H9 (cell line): ENCODE data around the gene DIS3L2. TPM values are rescaled to one million over a fixed set of nuclear protein-coding genes. Genes with fewer than 3 reads are reported as not detected.

ENCODE experiments used
- DNase-seq: peaks from one replicate; pipeline ENCODE4 v3.0.0-alpha.2; 2017
- H2AFZ ChIP-seq: one replicate; pipeline ENCODE4 v1.6.1; 2013; ENCODE audit warnings: mild to moderate bottlenecking, low read length, control low read depth, moderate library complexity
- H2AK5ac ChIP-seq: 2 replicates; pipeline ENCODE4 v1.6.1; 2013; ENCODE audit warnings: low read length, control low read depth, mixed read lengths; ENCODE audit not compliant: insufficient read length
- H2BK120ac ChIP-seq: one replicate; pipeline ENCODE4 v1.6.1; 2013; ENCODE audit warnings: low read depth, mild to moderate bottlenecking, low read length, control low read depth, inconsistent platforms; ENCODE audit not compliant: poor library complexity, severe bottlenecking
- H2BK12ac ChIP-seq: 2 replicates; pipeline ENCODE4 v1.6.1; 2013; ENCODE audit warnings: low read length, control low read depth, mixed read lengths, low read depth; ENCODE audit not compliant: insufficient read length
- H2BK15ac ChIP-seq: 2 replicates; pipeline ENCODE4 v1.6.1; 2013; ENCODE audit warnings: low read depth, low read length, control low read depth
- H2BK20ac ChIP-seq: one replicate; pipeline ENCODE4 v1.6.1; 2013; ENCODE audit warnings: low read depth, mild to moderate bottlenecking, low read length, control low read depth, inconsistent platforms; ENCODE audit not compliant: poor library complexity, severe bottlenecking
- H2BK5ac ChIP-seq: 2 replicates; pipeline ENCODE4 v1.6.1; 2013; ENCODE audit warnings: low read length, control low read depth, mixed read lengths; ENCODE audit not compliant: insufficient read length
- H3K14ac ChIP-seq: 2 replicates; pipeline ENCODE4 v1.6.1; 2013; ENCODE audit warnings: low read length, control low read depth; ENCODE audit not compliant: insufficient read depth
- H3K18ac ChIP-seq: 2 replicates; pipeline ENCODE4 v1.6.1; 2013; ENCODE audit warnings: low read depth, mild to moderate bottlenecking, mixed read lengths, low read length, control low read depth; ENCODE audit not compliant: insufficient read length
- H3K23ac ChIP-seq: 2 replicates; pipeline ENCODE4 v1.6.1; 2013; ENCODE audit warnings: low read length, control low read depth, mixed read lengths, low read depth; ENCODE audit not compliant: insufficient read length
- H3K23me2 ChIP-seq: 2 replicates; pipeline ENCODE4 v1.6.1; 2013; ENCODE audit warnings: low read depth, mild to moderate bottlenecking, mixed read lengths, low read length, control low read depth; ENCODE audit not compliant: insufficient read length, poor library complexity, severe bottlenecking
- H3K27ac ChIP-seq: 2 replicates; pipeline ENCODE4 v1.5.1; 2013; ENCODE audit warnings: low read length, control low read depth, mixed read lengths, low read depth; ENCODE audit not compliant: insufficient read length
- H3K27me3 ChIP-seq: 2 replicates; pipeline ENCODE4 v1.6.1; 2013; ENCODE audit warnings: low read length, control low read depth, inconsistent platforms; ENCODE audit not compliant: insufficient read depth
- H3K4ac ChIP-seq: 2 replicates; pipeline ENCODE4 v1.6.1; 2013; ENCODE audit warnings: low read depth, mild to moderate bottlenecking, control low read depth, inconsistent platforms, low read length, moderate library complexity
- H3K4me1 ChIP-seq: 2 replicates; pipeline ENCODE4 v1.6.1; 2013; ENCODE audit warnings: low read length, control low read depth, inconsistent platforms; ENCODE audit not compliant: insufficient read depth
- H3K4me2 ChIP-seq: 2 replicates; pipeline ENCODE4 v1.6.1; 2013; ENCODE audit warnings: low read length, control low read depth, mixed read lengths; ENCODE audit not compliant: insufficient read length, insufficient read depth
- H3K56ac ChIP-seq: 2 replicates; pipeline ENCODE4 v1.6.1; 2013; ENCODE audit warnings: low read depth, mild to moderate bottlenecking, mixed read lengths, low read length, control low read depth; ENCODE audit not compliant: insufficient read length
- H3K79me1 ChIP-seq: 2 replicates; pipeline ENCODE4 v1.6.1; 2013; ENCODE audit warnings: low read depth, mild to moderate bottlenecking, moderate library complexity, low read length, control low read depth, inconsistent platforms; ENCODE audit not compliant: insufficient read depth, poor library complexity, severe bottlenecking
- H3K79me2 ChIP-seq: 2 replicates; pipeline ENCODE4 v1.6.1; 2013; ENCODE audit warnings: low read length, control low read depth, inconsistent platforms; ENCODE audit not compliant: insufficient read depth
- H3K9ac ChIP-seq: 2 replicates; pipeline ENCODE4 v1.6.1; 2013; ENCODE audit warnings: low read length, control low read depth, mixed read lengths; ENCODE audit not compliant: insufficient read length; ENCODE audit errors: extremely low read depth
- H3K9me3 ChIP-seq: one replicate; pipeline ENCODE4 v1.6.1; 2013; ENCODE audit warnings: low read depth, low read length, inconsistent platforms; ENCODE audit not compliant: control insufficient read depth
- H3T11ph ChIP-seq: one replicate; pipeline ENCODE4 v1.6.1; 2013; ENCODE audit warnings: mild to moderate bottlenecking, low read length, control low read depth, inconsistent platforms
- H4K20me1 ChIP-seq: one replicate; pipeline ENCODE4 v1.6.1; 2013; ENCODE audit not compliant: control insufficient read depth, insufficient read length, insufficient read depth
- H4K5ac ChIP-seq: 2 replicates; pipeline ENCODE4 v1.6.1; 2013; ENCODE audit warnings: low read depth, mild to moderate bottlenecking, mixed read lengths, low read length, control low read depth; ENCODE audit not compliant: insufficient read length
- H4K8ac ChIP-seq: replicated peaks from 2 replicates; pipeline ENCODE4 v1.6.1; 2013; ENCODE audit warnings: low read length, control low read depth, mixed read lengths, low read depth; ENCODE audit not compliant: insufficient read length
- H4K91ac ChIP-seq: 2 replicates; pipeline ENCODE4 v1.6.1; 2013; ENCODE audit warnings: low read depth, mild to moderate bottlenecking, moderate library complexity, mixed read lengths, low read length, control low read depth; ENCODE audit not compliant: insufficient read length
- H3K27ac Mint-ChIP-seq, 3 experiments: 2 replicates in 2 of 3; 3 replicates in 1 of 3; pipeline ENCODE4 v1.8.0; 2020 to 2021; ENCODE audit warnings: mixed read lengths in 3 of 3, mild to moderate bottlenecking in 1 of 3, moderate library complexity in 1 of 3
- H3K27me3 Mint-ChIP-seq: 2 replicates; pipeline ENCODE4 v1.8.0; 2021; ENCODE audit warnings: low read depth, mild to moderate bottlenecking, moderate library complexity, mixed read lengths
- H3K36me3 Mint-ChIP-seq, 3 experiments: 2 replicates in 2 of 3; 3 replicates in 1 of 3; pipeline ENCODE4 v1.8.0; 2020 to 2021; ENCODE audit warnings: low read depth in 3 of 3, mixed read lengths in 3 of 3; ENCODE audit not compliant: insufficient read depth in 1 of 3
- H3K4me1 Mint-ChIP-seq, 2 experiments: 2 replicates each; pipeline ENCODE4 v1.8.0; 2020; ENCODE audit warnings: mixed read lengths in 2 of 2
- H3K4me3 Mint-ChIP-seq, 2 experiments: 2 replicates in 1 of 2; 3 replicates in 1 of 2; pipeline ENCODE4 v1.8.0; 2020 to 2021; ENCODE audit warnings: mild to moderate bottlenecking in 2 of 2, mixed read lengths in 2 of 2, moderate library complexity in 1 of 2
- H3K9me3 Mint-ChIP-seq, 2 experiments: 2 replicates in 1 of 2; 3 replicates in 1 of 2; pipeline ENCODE4 v1.8.0; 2020; ENCODE audit warnings: mild to moderate bottlenecking in 2 of 2, mixed read lengths in 2 of 2, moderate library complexity in 1 of 2
- CTCF ChIP-seq: fragments of 200-600 bp; sonication (generic); conservative IDR thresholded peaks from 3 replicates; pipeline ENCODE4 v1.8.0; 2021; ENCODE audit warnings: antibody characterized with exemption, mild to moderate bottlenecking
- WGBS: extraction: QIAGEN DNeasy Blood & Tissue Kit; methylation state at CpG from one replicate; pipeline ENCODE4 v1.1.7; 2013; ENCODE audit warnings: missing lambda C conversion rate, low lambda C conversion rate, mixed read lengths; ENCODE audit not compliant: insufficient read length; ENCODE audit errors: extremely low coverage; 5-methylcytosine and 5-hydroxymethylcytosine counted together
- total RNA-seq: library from RNA; stranded (reverse); gene quantifications from 2 replicates; pipeline ENCODE4 v1.2.1, GENCODE V29; 2021

DIS3L2 gene
- total RNA-seq, 1 experiment from 2014 or later: 28.1 TPM

- Mint-ChIP-seq H3K9me3 (no peaks in the 10 kb centered on the region), H3K27me3 (no peaks in the 10 kb centered on the region), H3K36me3 (0 out of 7 replicates have a peak, but pooled peaks cover 0 to 2% (median 0%) of the 10 kb centered on the region in 3 experiments), H3K4me1 (peaks cover 3 to 8% of the 10 kb centered on the region in 2 experiments), H3K4me3 (no peak overlapping the region), H3K27ac (no peak overlapping the region)
- Histone ChIP-seq H3K79me1 (no peaks in the 10 kb centered on the region), H3T11ph (no peak overlapping the region), H3K9ac (no peak overlapping the region), H3K27ac (no peak overlapping the region), H2BK120ac (no peak overlapping the region), H3K18ac (no peak overlapping the region), H3K56ac (no peak overlapping the region), H3K14ac (no peak overlapping the region), H2AK5ac (no peak overlapping the region), H3K79me2 (no peaks in the 10 kb centered on the region), H3K9me3 (no peaks in the 10 kb centered on the region), H2BK12ac (no peak overlapping the region), H3K27me3 (no peaks in the 10 kb centered on the region), H4K8ac (no peak overlapping the region), H2AFZ (no peak overlapping the region), H2BK15ac (no peak overlapping the region), H2BK20ac (no peak overlapping the region), H3K23ac (no peak overlapping the region), H3K4me2 (no peak overlapping the region), H4K91ac (no peak overlapping the region), H4K20me1 (no peaks in the 10 kb centered on the region), H2BK5ac (no peak overlapping the region), H3K4me1 (no peaks in the 10 kb centered on the region), H3K4ac (no peak overlapping the region), H3K23me2 (no peaks in the 10 kb centered on the region), H4K5ac (no peak overlapping the region)
- TF ChIP-seq CTCF: no peak
- DNase-seq: no peak
- no CpG with 5 or more reads among the region's 2 CpGs for WGBS
These were observed 208.9 kb downstream of the DIS3L2 start for GRCh38 chr2:232170396-232170795.
